Erythroblast (primary cell): Measurements from ENCODE around the gene KLK7.

Experiments
- GATA1 ChIP-seq: IDR thresholded peaks from 2 replicates; pipeline ENCODE4 v1.6.1; 2011; ENCODE audit warnings: low read depth, mild to moderate bottlenecking, control low read depth, low read length, moderate library complexity
- POLR2A ChIP-seq: IDR thresholded peaks from 2 replicates; pipeline ENCODE4 v1.6.1; 2011; ENCODE audit warnings: mild to moderate bottlenecking, low read length

- no peak for TF ChIP-seq POLR2A
- TF ChIP-seq GATA1, result no peak
Observed at GRCh38 chr19:50977626-50978025, 6.1 kb downstream of the KLK7 start.
